Stomach (tissue), 9 donors: ENCODE results near the gene C1orf174. TPM values are rescaled to one million over a fixed set of nuclear protein-coding genes. Genes with fewer than 3 reads are reported as not detected.

Experiments
- DNase-seq, 2 donors: peaks; one replicate each; pipeline versions ENCODE4 v3.0.0 to v3.0.0-alpha.2; 2013 to 2019
- H3K27ac ChIP-seq, 5 donors: fragments of 200-600 bp in 4 of 5; sonication (generic) in 4 of 5; one replicate each; pipeline ENCODE4 v1.5.1; 2013 to 2019; ENCODE audit warnings: mild to moderate bottlenecking in 1 of 5, moderate library complexity in 1 of 5
- H3K27me3 ChIP-seq, 3 donors: fragments of 200-600 bp; sonication (generic); one replicate each; pipeline ENCODE4 v1.5.1; 2017 to 2019; ENCODE audit warnings: mixed run types in 1 of 3
- H3K36me3 ChIP-seq, 4 donors: fragments of 200-600 bp; sonication (generic); 1 replicate in 3 of 4; 2 replicates in 1 of 4; pipeline ENCODE4 v1.5.1; 2016 to 2019
- H3K4me1 ChIP-seq, 4 donors: fragments of 200-600 bp; sonication (generic); one replicate each; pipeline ENCODE4 v1.5.1; 2016 to 2019
- H3K4me3 ChIP-seq, 4 donors: fragments of 200-600 bp; sonication (generic) in 3 of 4; one replicate each; pipeline ENCODE4 v1.5.1; 2016 to 2019; ENCODE audit warnings: mild to moderate bottlenecking in 1 of 4
- H3K9me3 ChIP-seq, 4 donors: fragments of 200-600 bp; sonication (generic); one replicate each; pipeline ENCODE4 v1.5.1; 2016 to 2019
- CTCF ChIP-seq, 7 experiments: fragments of 450-650 bp in 4 of 7; fragments of 200-600 bp in 3 of 7; sonication (generic) in 3 of 7; IDR thresholded peaks; one replicate each; pipeline ENCODE4 v1.5.1; 2016 to 2019; ENCODE audit warnings: antibody characterized with exemption in 7 of 7, control low read depth in 2 of 7, mild to moderate bottlenecking in 1 of 7
- EP300 ChIP-seq: sonication (generic); formaldehyde crosslinking; IDR thresholded peaks from one replicate; pipeline ENCODE4 v1.6.1; 2017; ENCODE audit warnings: antibody characterized with exemption
- POLR2A ChIP-seq, 4 donors: fragments of 450-650 bp; IDR thresholded peaks; one replicate each; pipeline ENCODE4 v1.6.1; 2016; ENCODE audit warnings: antibody characterized with exemption in 4 of 4, control low read depth in 2 of 4, mild to moderate bottlenecking in 1 of 4, moderate library complexity in 1 of 4
- POLR2AphosphoS5 ChIP-seq, 3 donors: sonication (generic); formaldehyde crosslinking; IDR thresholded peaks; one replicate each; pipeline ENCODE4 v1.6.1; 2016; ENCODE audit warnings: antibody characterized with exemption in 3 of 3
- WGBS, 5 donors: extraction: QIAGEN DNeasy Blood & Tissue Kit in 3 of 5; methylation state at CpG; one replicate each; pipeline versions ENCODE4 v1.1.5 to v1.1.7; 2013 to 2018; 5-methylcytosine and 5-hydroxymethylcytosine counted together
- intact Hi-C: fragments of 100-400 bp; cut with DNase I; formaldehyde crosslinking; loops from one replicate; pipeline ENCODE4 v1.15.1; 2023; ENCODE audit warnings: low total_unique reads
- polyA plus RNA-seq, 3 donors: library from polyadenylated mRNA; stranded (reverse); fragments of 200-250 nt; gene quantifications; one replicate each; pipeline ENCODE4 v1.2.3, GENCODE V29; 2013
- total RNA-seq, 5 donors: library from RNA; depleted of rRNA; stranded (reverse); fragments of >200 nt; gene quantifications; one replicate each; pipeline versions ENCODE4 v1.1.0 to v1.2.3, GENCODE V29; 2014 to 2016
- donor health status: healthy with polysubstance abuse.
- donor health status: Bipolar disorder and iron deficiency.
- donor health status: healthy.

Gene C1orf174
- total and polyA plus RNA-seq, 8 donors, result 13.1 to 124 (median 18.2) TPM

- DNase-seq, result no peak
- no peak for TF ChIP-seq POLR2AphosphoS5 (IDR thresholded peaks at IDR 0.05)
- no peak for TF ChIP-seq CTCF (IDR thresholded peaks at IDR 0.05)
- no peak for TF ChIP-seq POLR2A (IDR thresholded peaks at IDR 0.05)
- TF ChIP-seq EP300, result no peak
- 67 to 84% (median 80%) methylated on average over 5 of the region's 5 CpGs for WGBS, 5 donors
- Histone ChIP-seq H3K4me3 (no peak overlapping the region), H3K36me3 (peaks cover 27 to 57% (median 50%) of the 10 kb centered on the region in 4 donors), H3K9me3 (peaks cover 0 to 8% (median 4%) of the 10 kb centered on the region in 4 donors), H3K27me3 (no peaks in the 10 kb centered on the region), H3K27ac (no peak overlapping the region), H3K4me1 (peaks cover 0 to 30% (median 18%) of the 10 kb centered on the region in 4 donors)
- intact Hi-C loops, result no loop called here
Measured at GRCh38 chr1:3893190-3893589, 6.9 kb downstream of the C1orf174 start.

- peaks cover 0 to 4% (median 2%) of the 10 kb centered on the region in 4 donors for H3K9me3 ChIP-seq
- H3K4me3 ChIP-seq, result no peak overlapping the region
- DNase-seq, result peak in 1 of 2 donors; percentile 70
- no peaks in the 10 kb centered on the region for H3K27me3 ChIP-seq
- intact Hi-C loops, result no loop called here
- WGBS, 5 donors, result 47 to 75% (median 66%) methylated on average over 14 of the region's 14 CpGs
- peaks cover 27 to 61% (median 54%) of the 10 kb centered on the region in 4 donors for H3K36me3 ChIP-seq
- no peak for TF ChIP-seq CTCF (IDR thresholded peaks at IDR 0.05)
- no peak for TF ChIP-seq POLR2A (IDR thresholded peaks at IDR 0.05)
- TF ChIP-seq EP300, result no peak
- TF ChIP-seq POLR2AphosphoS5 (IDR thresholded peaks at IDR 0.05), result no peak
- peaks cover 0 to 30% (median 18%) of the 10 kb centered on the region in 4 donors for H3K4me1 ChIP-seq
- no peak overlapping the region for H3K27ac ChIP-seq
Measured at GRCh38 chr1:3892748-3893147, 7.3 kb downstream of the C1orf174 start.

- no peak overlapping the region for H3K4me3 ChIP-seq
- TF ChIP-seq POLR2AphosphoS5 (IDR thresholded peaks at IDR 0.05), result no peak
- TF ChIP-seq POLR2A (IDR thresholded peaks at IDR 0.05), result no peak
- TF ChIP-seq CTCF (IDR thresholded peaks at IDR 0.05), result no peak
- TF ChIP-seq EP300, result no peak
- intact Hi-C loops, result no loop called here
- H3K27ac ChIP-seq, result peak overlapping the region in 3 of 5 donors; percentile 11 to 49 (median 13)
- 87 to 93% (median 90%) methylated on average over 14 to 17 of the region's 17 CpGs for WGBS, 5 donors
- DNase-seq, result no peak
- H3K27me3 ChIP-seq, result no peaks in the 10 kb centered on the region
- H3K4me1 ChIP-seq, result peaks cover 0 to 28% (median 17%) of the 10 kb centered on the region in 4 donors
- peaks cover 32 to 75% (median 68%) of the 10 kb centered on the region in 4 donors for H3K36me3 ChIP-seq
- H3K9me3 ChIP-seq, result no peaks in the 10 kb centered on the region
Measured at GRCh38 chr1:3891329-3891865, 8.7 kb downstream of the C1orf174 start.

GRCh38 chr1:3890389-3891328 is 9.4 kb downstream of the C1orf174 start:
- Histone ChIP-seq H3K4me1 (peaks cover 0 to 23% (median 14%) of the 10 kb centered on the region in 4 donors), H3K27me3 (no peaks in the 10 kb centered on the region), H3K4me3 (no peak overlapping the region), H3K9me3 (no peaks in the 10 kb centered on the region), H3K27ac (peak overlapping the region in 3 of 5 donors; percentile 11 to 49 (median 13)), H3K36me3 (peaks cover 34 to 77% (median 74%) of the 10 kb centered on the region in 4 donors)
- TF ChIP-seq POLR2A (IDR thresholded peaks at IDR 0.05) (no peak), CTCF (IDR thresholded peaks at IDR 0.05) (no peak), EP300 (no peak), POLR2AphosphoS5 (IDR thresholded peaks at IDR 0.05) (no peak)
- intact Hi-C loops, result no loop called here
- DNase-seq, result no peak
- WGBS, 5 donors, result 72 to 80% (median 76%) methylated on average over 26 of the region's 26 CpGs
